ENCODE results near the gene PDE11A. TPM values are rescaled to one million over a fixed set of nuclear protein-coding genes. Genes with fewer than 3 reads are reported as not detected.

Gene PDE11A
- total RNA-seq, 1 experiment from 2014 or later: 0.61 TPM

- intact Hi-C loops (cut with micrococcal nuclease): no loop called here
- Histone ChIP-seq H2AFZ (ENCODE audit: low read depth, low read length, poor library complexity, severe bottlenecking) (no peak overlapping the region), H3K36me3 (ENCODE audit: control insufficient read depth in 1 of 2, insufficient read depth in 2 of 2, low read length in 2 of 2) (no peaks in the 10 kb centered on the region), H4K20me1 (ENCODE audit: insufficient read depth) (no peaks in the 10 kb centered on the region), H3K9me3 (ENCODE audit: control insufficient read depth in 1 of 2, insufficient read depth in 1 of 2, low read depth in 1 of 2, low read length in 2 of 2) (no peaks in the 10 kb centered on the region), H3K9me2 (ENCODE audit: insufficient read depth) (no peaks in the 10 kb centered on the region), H3K9ac (ENCODE audit: low read length) (no peak overlapping the region), H3K4me1 (ENCODE audit: control insufficient read depth in 1 of 2, insufficient read depth in 2 of 2, low read length in 2 of 2) (no peaks in the 10 kb centered on the region), H3K27me3 (ENCODE audit: insufficient read depth, low read length) (no peaks in the 10 kb centered on the region), H3K79me2 (ENCODE audit: insufficient read depth, low read length) (no peaks in the 10 kb centered on the region), H3K4me2 (ENCODE audit: low read length) (no peak overlapping the region), H3K27ac (ENCODE audit: low read depth, low read length) (no peak overlapping the region), H3K4me3 (replicated peaks in 1 of 2; ENCODE audit: low read depth in 1 of 2, low read length in 2 of 2) (no peak overlapping the region)
- ATAC-seq (no peak), DNase-seq (ENCODE audit: low read depth, low spot score) (no peak)
- no TSS peak for BruUV-seq (replicated peaks)
- CTCF ChIA-PET: no interaction called here
- TF ChIP-seq SIN3A (IDR thresholded peaks at IDR 0.05; ENCODE audit: low read depth) (no peak), RAD21 (IDR thresholded peaks at IDR 0.05; ENCODE audit: low read depth) (no peak), SP1 (IDR thresholded peaks at IDR 0.05; ENCODE audit: low read depth) (no peak), ELF1 (IDR thresholded peaks at IDR 0.05; ENCODE audit: borderline replicate concordance, low read depth) (no peak), YY1 (IDR thresholded peaks at IDR 0.05; ENCODE audit: extremely low read depth, insufficient replicate concordance, low read depth, low read length) (no peak), SRF (IDR thresholded peaks at IDR 0.05; ENCODE audit: low read depth) (no peak), ZFX (IDR thresholded peaks at IDR 0.05) (no peak), ATF3 (IDR thresholded peaks at IDR 0.05) (no peak), POLR2AphosphoS5 (IDR thresholded peaks at IDR 0.05; ENCODE audit: low read depth, low read length) (no peak), FOSL1 (IDR thresholded peaks at IDR 0.05; ENCODE audit: low read depth) (no peak), JUND (IDR thresholded peaks at IDR 0.05) (no peak), CTCF (IDR thresholded peaks at IDR 0.05 in 2 of 3, conservative IDR thresholded peaks at IDR 0.05 in 1 of 3; ENCODE audit: borderline replicate concordance in 1 of 3, insufficient read depth in 1 of 3, low read depth in 2 of 3, low read length in 2 of 3) (no peak), EGR1 (IDR thresholded peaks at IDR 0.05; ENCODE audit: low read depth) (no peak), MAX (IDR thresholded peaks at IDR 0.05) (no peak), EZH2 (IDR thresholded peaks at IDR 0.05) (no peak)
- RAD21 ChIA-PET (ENCODE audit: low non-redundant PET in 1 of 2, low total read pairs in 2 of 2, uncharacterized antibody in 2 of 2, unreplicated experiment in 2 of 2): no interaction called here
- POLR2A ChIA-PET: no interaction called here
Observed at GRCh38 chr2:177628831-177629230, 443.7 kb downstream of the PDE11A start.
